Activated naive CD4-positive, alpha-beta T cell treated with anti-CD3 and anti-CD28 coated beads, Interleukin-2, amount 50 U/mL, for 24 hours (primary cell): ENCODE data around the gene PRSS58.
A peak's percentile ranks its signal among the peaks of the same experiment; 100 is the strongest.

Experiments
- H3K27ac Mint-ChIP-seq: one replicate; pipeline ENCODE4 v1.8.0; 2021; ENCODE audit warnings: mild to moderate bottlenecking, mixed read lengths
- H3K27me3 Mint-ChIP-seq: one replicate; pipeline ENCODE4 v1.8.0; 2021; ENCODE audit warnings: mixed read lengths
- H3K36me3 Mint-ChIP-seq: one replicate; pipeline ENCODE4 v1.8.0; 2021; ENCODE audit warnings: mixed read lengths
- H3K4me1 Mint-ChIP-seq: one replicate; pipeline ENCODE4 v1.8.0; 2021; ENCODE audit warnings: mixed read lengths
- H3K4me3 Mint-ChIP-seq: one replicate; pipeline ENCODE4 v1.8.0; 2021; ENCODE audit warnings: mild to moderate bottlenecking, mixed read lengths
- H3K9me3 Mint-ChIP-seq: one replicate; pipeline ENCODE4 v1.8.0; 2021; ENCODE audit warnings: mixed read lengths

The PRSS58 gene

DNA sequence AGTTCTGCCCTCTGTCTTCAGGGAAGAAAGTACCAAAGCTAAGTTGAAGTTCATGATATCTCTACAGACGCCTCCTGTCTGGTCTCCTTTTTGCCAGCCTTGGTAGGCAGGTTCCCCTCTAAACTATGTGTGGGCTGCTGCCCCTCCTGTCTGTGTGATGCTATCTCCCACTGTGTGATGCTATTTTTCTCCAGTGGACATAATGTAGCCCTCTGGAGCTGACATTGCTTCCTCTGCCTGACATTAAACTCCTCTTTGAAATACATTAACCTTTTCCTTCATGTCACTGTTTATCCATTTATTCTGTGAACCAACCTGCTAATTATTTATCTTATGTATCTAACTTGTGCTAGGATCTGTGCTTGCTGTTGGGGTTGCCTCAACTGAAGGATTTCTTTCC is at the start of gene PRSS58:
Gene PRSS58 (minus strand): TSS at position 101 of the 400 bp plus-strand sequence. CDS start 351 bp downstream, outside the sequence.
- H3K27me3 Mint-ChIP-seq, result peaks cover 5% of the 10 kb centered on the region
- no peaks in the 10 kb centered on the region for H3K36me3 Mint-ChIP-seq
- no peaks in the 10 kb centered on the region for H3K9me3 Mint-ChIP-seq
- H3K27ac Mint-ChIP-seq, result no peak within 1 kb of the TSS
- no peaks in the 10 kb centered on the region for H3K4me1 Mint-ChIP-seq
- no peak within 1 kb of the TSS for H3K4me3 Mint-ChIP-seq

DNA sequence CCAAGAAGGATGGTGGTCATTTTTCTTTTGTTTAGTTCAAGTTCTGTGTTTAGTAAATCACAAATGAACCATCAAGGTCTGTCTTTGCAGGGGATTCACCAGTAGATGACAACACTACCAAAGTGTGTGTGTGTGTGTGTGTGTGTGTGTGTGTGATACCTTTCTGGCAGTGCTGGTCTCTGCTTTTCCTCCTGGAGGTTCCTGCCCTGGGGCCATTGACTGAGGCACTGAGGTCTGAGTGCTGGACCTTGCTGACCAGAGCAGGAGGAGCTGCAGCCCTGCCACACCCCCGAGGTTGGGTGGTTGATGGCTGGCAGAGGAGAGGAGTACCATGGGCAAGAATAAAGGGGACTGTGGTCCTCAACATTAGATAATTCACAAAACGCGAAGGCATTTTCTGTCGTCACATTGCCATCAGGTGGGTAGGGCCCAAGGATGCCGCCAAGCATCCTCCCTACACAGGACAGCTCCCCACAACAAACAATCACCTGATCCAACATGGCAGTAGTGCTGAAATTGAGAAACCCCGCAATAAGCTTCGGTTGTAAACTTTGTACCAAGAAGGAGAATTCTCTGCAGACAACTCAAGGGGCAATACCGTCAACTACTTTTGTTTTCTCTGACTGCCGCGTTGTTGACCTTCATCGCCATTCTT is 49.5 kb upstream of the PRSS58 start:
- peaks cover 16% of the 10 kb centered on the region for H3K4me1 Mint-ChIP-seq
- peaks cover 4% of the 10 kb centered on the region for H3K27me3 Mint-ChIP-seq
- peak overlapping the region; percentile 57 for H3K27ac Mint-ChIP-seq
- H3K9me3 Mint-ChIP-seq, result no peaks in the 10 kb centered on the region
- no peaks in the 10 kb centered on the region for H3K36me3 Mint-ChIP-seq
- no peak overlapping the region for H3K4me3 Mint-ChIP-seq

DNA sequence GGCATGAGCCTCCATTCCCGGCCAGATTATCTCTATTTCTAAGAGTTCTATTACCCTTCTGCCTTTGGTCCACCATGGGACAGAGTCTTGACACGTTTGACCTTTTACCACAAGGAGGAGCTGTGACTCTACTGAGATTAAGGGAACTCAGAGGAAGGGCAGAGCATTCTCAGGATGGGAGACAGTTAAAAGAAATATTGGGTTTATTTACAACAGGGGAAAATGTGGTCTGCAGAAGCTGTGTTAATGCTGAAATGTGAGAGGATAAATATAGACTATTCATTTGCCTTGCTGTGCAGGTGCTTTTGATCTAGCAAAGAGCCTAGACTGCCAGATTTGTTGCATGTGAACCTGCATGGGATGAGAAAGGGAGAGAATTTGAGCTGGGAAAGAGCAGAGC is 45.8 kb upstream of the PRSS58 start:
- no peak overlapping the region for H3K4me3 Mint-ChIP-seq
- H3K27ac Mint-ChIP-seq, result no peak overlapping the region
- H3K9me3 Mint-ChIP-seq, result no peaks in the 10 kb centered on the region
- H3K27me3 Mint-ChIP-seq, result peaks cover 4% of the 10 kb centered on the region
- H3K4me1 Mint-ChIP-seq, result peaks cover 24% of the 10 kb centered on the region
- no peaks in the 10 kb centered on the region for H3K36me3 Mint-ChIP-seq

- H3K27me3 Mint-ChIP-seq, result peaks cover 8% of the 10 kb centered on the region
- no peaks in the 10 kb centered on the region for H3K9me3 Mint-ChIP-seq
- peaks cover 24% of the 10 kb centered on the region for H3K4me1 Mint-ChIP-seq
- H3K4me3 Mint-ChIP-seq, result no peak overlapping the region
- no peaks in the 10 kb centered on the region for H3K36me3 Mint-ChIP-seq
- H3K27ac Mint-ChIP-seq, result no peak overlapping the region
Observed at GRCh38 chr7:142301923-142302550, 44.2 kb upstream of the PRSS58 start.

GRCh38 chr7:142301299-142301698 is 43.4 kb upstream of the PRSS58 start:
- peaks cover 24% of the 10 kb centered on the region for H3K4me1 Mint-ChIP-seq
- H3K9me3 Mint-ChIP-seq, result no peaks in the 10 kb centered on the region
- peak overlapping the region; percentile 59 for H3K4me3 Mint-ChIP-seq
- no peak overlapping the region for H3K27ac Mint-ChIP-seq
- no peaks in the 10 kb centered on the region for H3K36me3 Mint-ChIP-seq
- peaks cover 7% of the 10 kb centered on the region for H3K27me3 Mint-ChIP-seq

- H3K27ac Mint-ChIP-seq, result no peak overlapping the region
- H3K36me3 Mint-ChIP-seq, result no peaks in the 10 kb centered on the region
- H3K4me3 Mint-ChIP-seq, result peak overlapping the region; percentile 59
- H3K27me3 Mint-ChIP-seq, result peaks cover 12% of the 10 kb centered on the region
- H3K4me1 Mint-ChIP-seq, result peaks cover 24% of the 10 kb centered on the region
- no peaks in the 10 kb centered on the region for H3K9me3 Mint-ChIP-seq
Observed at GRCh38 chr7:142300689-142301088, 42.8 kb upstream of the PRSS58 start.

DNA sequence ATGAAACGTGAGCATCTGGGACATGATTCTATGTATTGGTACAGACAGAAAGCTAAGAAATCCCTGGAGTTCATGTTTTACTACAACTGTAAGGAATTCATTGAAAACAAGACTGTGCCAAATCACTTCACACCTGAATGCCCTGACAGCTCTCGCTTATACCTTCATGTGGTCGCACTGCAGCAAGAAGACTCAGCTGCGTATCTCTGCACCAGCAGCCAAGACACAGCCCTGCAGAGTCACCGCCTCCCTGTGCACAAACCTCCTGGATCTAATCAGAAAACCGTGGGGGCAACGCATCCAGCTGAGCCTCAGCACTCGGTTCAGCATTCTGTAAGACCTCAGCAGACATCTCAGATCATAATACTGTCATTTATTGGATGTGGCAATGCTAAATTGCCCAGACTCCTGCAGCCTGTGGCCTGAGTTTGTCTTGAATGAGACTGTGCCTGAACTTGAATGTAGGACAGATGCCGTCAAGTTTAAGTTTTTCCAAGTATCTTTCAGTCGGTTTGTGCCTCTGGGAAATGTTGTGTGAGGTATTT is 41.5 kb upstream of the PRSS58 start:
- H3K9me3 Mint-ChIP-seq, result no peaks in the 10 kb centered on the region
- peak overlapping the region; percentile 30 for H3K4me3 Mint-ChIP-seq
- peaks cover 18% of the 10 kb centered on the region for H3K4me1 Mint-ChIP-seq
- H3K27me3 Mint-ChIP-seq, result peaks cover 12% of the 10 kb centered on the region
- no peaks in the 10 kb centered on the region for H3K36me3 Mint-ChIP-seq
- peak overlapping the region; percentile 66 for H3K27ac Mint-ChIP-seq

GRCh38 chr7:142298627-142299026 is 40.8 kb upstream of the PRSS58 start:
- Mint-ChIP-seq H3K27ac (no peak overlapping the region), H3K27me3 (peaks cover 12% of the 10 kb centered on the region), H3K4me1 (peaks cover 15% of the 10 kb centered on the region), H3K4me3 (no peak overlapping the region), H3K9me3 (no peaks in the 10 kb centered on the region), H3K36me3 (no peaks in the 10 kb centered on the region)

DNA sequence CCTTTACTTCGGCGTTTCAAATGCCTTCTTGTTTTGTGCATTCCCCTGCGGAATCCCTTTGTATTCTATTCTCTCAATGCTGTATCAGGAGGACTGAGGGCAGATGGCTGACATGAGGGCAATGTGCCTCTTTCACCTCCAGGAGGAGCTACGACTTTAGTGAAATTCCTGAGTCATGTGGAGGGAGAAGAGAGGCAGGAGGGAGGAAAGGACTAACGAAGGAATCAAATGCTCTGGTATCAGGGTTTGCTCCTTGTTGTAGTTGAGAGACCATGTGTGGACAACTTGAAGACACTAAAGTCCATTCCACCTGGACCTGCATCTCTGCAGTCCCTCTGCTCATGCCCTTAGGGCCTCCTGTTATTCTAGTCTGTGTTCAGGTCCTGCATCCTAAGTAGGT is 40.2 kb upstream of the PRSS58 start:
- Mint-ChIP-seq H3K27me3 (peaks cover 12% of the 10 kb centered on the region), H3K36me3 (no peaks in the 10 kb centered on the region), H3K9me3 (no peaks in the 10 kb centered on the region), H3K4me1 (peaks cover 13% of the 10 kb centered on the region), H3K27ac (no peak overlapping the region), H3K4me3 (no peak overlapping the region)

DNA sequence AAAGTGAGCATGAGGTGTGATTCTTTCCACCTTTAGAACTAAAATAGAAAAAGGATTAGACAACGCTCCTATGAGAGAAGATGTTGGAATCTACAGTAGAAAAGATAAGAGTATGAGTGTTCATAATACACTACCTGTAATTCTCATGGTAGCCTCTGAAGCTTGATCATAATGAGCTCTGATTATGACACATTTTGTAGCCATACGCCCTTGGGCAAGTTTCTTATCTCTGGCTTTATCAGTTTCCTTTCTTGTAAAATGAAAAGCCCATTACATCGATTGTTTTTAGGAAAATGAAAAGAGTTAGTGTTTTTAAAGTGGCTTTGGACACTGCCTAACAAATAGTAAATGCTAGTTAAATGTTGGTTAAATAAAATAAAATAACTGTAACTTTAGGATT is 22.4 kb upstream of the PRSS58 start:
- Mint-ChIP-seq H3K36me3 (peaks cover 3% of the 10 kb centered on the region), H3K4me3 (no peak overlapping the region), H3K27me3 (peaks cover 30% of the 10 kb centered on the region), H3K4me1 (peaks cover 5% of the 10 kb centered on the region), H3K27ac (no peak overlapping the region), H3K9me3 (peaks cover 9% of the 10 kb centered on the region)

DNA sequence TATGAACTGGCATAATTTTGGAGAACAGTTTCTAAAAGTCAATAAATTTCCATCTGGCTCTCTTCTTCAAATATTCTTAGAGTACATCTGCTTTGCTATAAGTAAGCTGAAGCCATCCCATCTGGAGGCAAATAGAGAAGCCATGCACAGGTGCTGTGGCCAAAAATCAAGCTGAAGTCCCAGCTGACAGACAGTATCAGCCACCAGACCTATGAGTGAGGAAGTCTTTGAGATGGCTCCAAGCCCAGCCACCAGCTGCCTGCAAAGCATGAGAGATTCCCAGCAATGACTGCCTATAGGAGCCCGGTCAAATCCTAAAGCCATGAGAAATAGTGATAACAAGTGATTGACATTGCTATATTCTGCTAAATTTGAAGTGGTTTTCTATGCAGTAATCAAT is 21.7 kb upstream of the PRSS58 start:
- Mint-ChIP-seq H3K27ac (no peak overlapping the region), H3K4me3 (no peak overlapping the region), H3K4me1 (peaks cover 5% of the 10 kb centered on the region), H3K27me3 (peaks cover 35% of the 10 kb centered on the region), H3K9me3 (peaks cover 14% of the 10 kb centered on the region), H3K36me3 (peaks cover 3% of the 10 kb centered on the region)

DNA sequence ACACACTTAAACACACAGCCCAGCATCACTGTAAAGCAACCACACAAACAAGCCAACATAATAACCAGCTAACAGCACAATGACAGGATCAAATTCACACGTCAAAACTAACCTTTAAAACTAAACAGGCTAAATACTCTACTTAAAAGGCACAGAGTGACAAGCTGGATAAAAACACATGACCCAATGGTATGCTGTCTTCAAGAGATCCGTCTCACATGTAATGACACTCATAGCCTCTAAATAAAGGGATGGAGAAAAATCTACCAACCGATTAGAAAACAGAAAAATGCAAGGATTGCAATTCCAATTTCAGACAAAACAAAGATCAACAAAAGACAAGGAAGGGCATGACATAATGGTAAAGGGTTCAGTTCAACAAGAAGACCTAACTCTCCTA is 17.2 kb upstream of the PRSS58 start:
- Mint-ChIP-seq H3K27me3 (peaks cover 30% of the 10 kb centered on the region), H3K36me3 (peaks cover 5% of the 10 kb centered on the region), H3K27ac (no peak overlapping the region), H3K9me3 (peaks cover 14% of the 10 kb centered on the region), H3K4me1 (no peaks in the 10 kb centered on the region), H3K4me3 (no peak overlapping the region)

DNA sequence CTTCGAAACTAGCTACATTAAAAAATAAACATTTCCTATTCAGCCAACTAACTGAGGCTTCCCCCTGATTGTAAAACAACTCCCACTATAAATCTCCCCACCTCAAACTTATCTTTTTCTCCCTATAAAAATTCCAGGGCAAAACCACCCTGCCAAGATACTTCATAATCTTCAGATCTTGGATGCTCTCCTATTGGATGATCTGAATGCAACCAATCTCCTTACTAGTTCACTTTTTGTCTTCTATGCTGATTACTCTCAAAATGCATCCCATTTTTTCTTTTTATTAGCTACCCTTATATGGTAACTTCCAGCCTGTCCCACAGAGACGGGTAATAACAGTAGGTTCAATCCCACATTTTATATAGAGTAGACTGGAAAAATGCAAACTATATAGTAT is 15.0 kb upstream of the PRSS58 start:
- Mint-ChIP-seq H3K4me1 (no peaks in the 10 kb centered on the region), H3K27me3 (peaks cover 30% of the 10 kb centered on the region)

GRCh38 chr7:142263598-142264380 is 5.9 kb upstream of the PRSS58 start:
- no peaks in the 10 kb centered on the region for H3K9me3 Mint-ChIP-seq
- peaks cover 15% of the 10 kb centered on the region for H3K27me3 Mint-ChIP-seq
- no peaks in the 10 kb centered on the region for H3K4me1 Mint-ChIP-seq
- no peaks in the 10 kb centered on the region for H3K36me3 Mint-ChIP-seq
- H3K27ac Mint-ChIP-seq, result no peak overlapping the region
- no peak overlapping the region for H3K4me3 Mint-ChIP-seq

More for the DNA sequence above, 15.0 kb upstream of the PRSS58 start:
- H3K4me3 Mint-ChIP-seq, result no peak overlapping the region
- H3K27ac Mint-ChIP-seq, result no peak overlapping the region
- peaks cover 14% of the 10 kb centered on the region for H3K9me3 Mint-ChIP-seq
- H3K36me3 Mint-ChIP-seq, result peaks cover 5% of the 10 kb centered on the region

DNA sequence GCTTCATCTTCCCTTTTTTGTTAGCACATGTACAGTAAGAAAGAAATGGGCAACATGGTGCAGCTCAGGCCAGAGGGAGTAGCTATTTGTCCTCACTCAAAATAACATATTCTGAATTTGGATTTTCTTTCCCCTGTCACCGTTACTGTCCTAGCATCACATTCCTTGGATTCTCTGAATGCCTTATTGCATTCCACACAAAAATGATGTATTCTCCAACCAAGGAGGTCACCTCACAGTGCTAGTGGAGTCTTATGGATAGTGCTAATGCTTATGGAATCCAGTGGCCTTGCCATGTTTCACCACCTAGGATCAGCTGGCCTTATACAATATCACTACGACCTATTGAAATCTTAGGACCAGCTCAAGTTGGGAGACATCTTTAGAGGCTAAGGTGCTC is 7.2 kb downstream of the PRSS58 start:
- no peaks in the 10 kb centered on the region for H3K27me3 Mint-ChIP-seq
- no peak overlapping the region for H3K27ac Mint-ChIP-seq
- H3K4me3 Mint-ChIP-seq, result no peak overlapping the region
- no peaks in the 10 kb centered on the region for H3K36me3 Mint-ChIP-seq
- no peaks in the 10 kb centered on the region for H3K4me1 Mint-ChIP-seq
- H3K9me3 Mint-ChIP-seq, result no peaks in the 10 kb centered on the region

GRCh38 chr7:142249918-142250317 is 7.9 kb downstream of the PRSS58 start:
- Mint-ChIP-seq H3K9me3 (no peaks in the 10 kb centered on the region), H3K36me3 (no peaks in the 10 kb centered on the region), H3K4me1 (no peaks in the 10 kb centered on the region), H3K4me3 (no peak overlapping the region), H3K27ac (no peak overlapping the region), H3K27me3 (peaks cover 4% of the 10 kb centered on the region)
